Middle frontal gyrus (tissue), 1 donor: ENCODE results near the gene CHEK2.
A peak's percentile ranks its signal among the peaks of the same experiment; 100 is the strongest.
"Not testable (repeated sequence)": the region's sequence is repeated elsewhere in the genome, so short reads cannot be mapped to it uniquely, and the experiment has no call there.

Experiments used
- DNase-seq: peaks from one replicate; pipeline ENCODE4 v3.0.0-alpha.2; 2015; ENCODE audit warnings: low spot score; ENCODE audit errors: extremely low spot score

The CHEK2 gene

DNA sequence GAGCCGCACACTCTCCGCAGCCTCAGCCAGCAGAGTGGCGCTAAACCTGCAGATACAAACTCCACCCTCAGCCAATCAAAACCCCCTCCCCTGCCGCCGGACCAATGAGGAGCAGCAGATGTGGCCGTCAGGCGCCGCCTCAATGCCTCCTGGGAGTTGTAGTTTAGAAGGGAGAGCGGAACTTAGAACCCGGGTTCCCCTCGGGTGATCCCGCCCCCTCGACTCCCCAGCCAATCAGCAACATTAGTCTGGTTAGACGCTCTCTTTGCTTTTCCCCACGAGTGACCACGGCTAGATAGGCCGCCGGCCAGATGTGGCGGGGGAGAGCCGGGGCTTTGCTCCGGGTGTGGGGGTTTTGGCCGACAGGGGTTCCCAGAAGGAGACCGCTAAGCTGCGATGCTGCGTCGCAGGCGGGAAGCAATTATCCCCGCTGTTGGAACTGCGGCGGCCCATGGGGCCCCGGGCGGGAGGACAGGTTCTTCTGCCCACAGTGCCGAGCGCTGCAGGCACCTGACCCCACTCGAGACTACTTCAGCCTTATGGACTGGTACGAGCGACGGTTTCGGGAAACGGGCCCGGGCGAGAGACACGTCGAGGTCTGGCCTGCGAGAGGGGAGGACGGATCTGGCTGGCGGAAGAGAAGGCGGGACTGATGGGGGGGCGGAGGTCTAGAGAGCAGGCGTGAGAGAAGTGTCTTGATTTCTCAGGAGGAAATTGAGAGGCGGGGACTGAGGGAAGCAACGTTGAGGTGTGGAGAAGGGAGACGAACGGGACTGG is at the start of gene CHEK2, which contains the start of gene HSCB:
TSS of gene CHEK2 (minus strand) at position 36 of the 777 bp plus-strand sequence. CDS start 7,099 bp downstream, outside the sequence.
TSS of gene HSCB (plus strand) at position 255 of the 777 bp plus-strand sequence. CDS start at position 312, 57 bp downstream.
- peak; percentile 96 for DNase-seq

DNA sequence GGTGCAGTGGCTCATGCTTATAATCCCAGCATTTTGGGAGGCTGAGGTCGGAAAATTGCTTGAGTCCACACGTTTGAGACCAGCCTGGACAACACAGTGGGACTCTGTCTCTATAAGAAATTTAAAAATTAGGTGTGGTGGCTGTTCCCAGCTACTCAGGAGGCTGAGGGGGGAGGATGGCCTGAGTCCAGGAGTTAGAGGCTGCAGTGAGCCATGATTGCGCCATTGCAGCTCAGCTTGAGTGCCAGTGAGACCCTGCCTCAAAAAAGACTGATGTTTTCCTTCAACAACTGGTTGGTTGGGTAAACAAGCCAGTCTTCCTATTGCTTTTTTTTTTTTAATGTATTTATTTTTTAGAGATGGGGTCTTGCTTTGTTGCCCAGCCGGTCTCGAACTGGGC is 49.5 kb upstream of the CHEK2 start:
- DNase-seq: no peak

DNA sequence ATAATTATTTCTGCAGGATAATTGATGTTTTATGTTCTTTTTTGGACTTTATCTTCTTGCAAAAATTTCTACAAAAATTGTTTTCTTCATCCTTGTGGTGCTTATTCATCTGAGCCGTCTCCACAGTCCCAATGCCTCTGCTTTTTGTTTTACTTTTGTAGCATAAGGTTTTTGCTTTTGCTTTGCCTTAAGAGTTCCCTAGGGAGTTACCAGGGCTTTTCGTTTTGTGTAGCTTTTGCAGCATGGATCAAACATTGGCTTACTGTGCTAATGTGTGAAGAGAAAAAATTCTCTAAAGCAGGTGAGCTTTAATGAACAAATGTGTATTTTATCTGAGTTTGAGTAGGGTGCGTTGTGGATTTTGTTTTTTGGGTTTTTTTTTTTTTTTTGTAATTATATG is 47.0 kb upstream of the CHEK2 start:
- no peak for DNase-seq

DNA sequence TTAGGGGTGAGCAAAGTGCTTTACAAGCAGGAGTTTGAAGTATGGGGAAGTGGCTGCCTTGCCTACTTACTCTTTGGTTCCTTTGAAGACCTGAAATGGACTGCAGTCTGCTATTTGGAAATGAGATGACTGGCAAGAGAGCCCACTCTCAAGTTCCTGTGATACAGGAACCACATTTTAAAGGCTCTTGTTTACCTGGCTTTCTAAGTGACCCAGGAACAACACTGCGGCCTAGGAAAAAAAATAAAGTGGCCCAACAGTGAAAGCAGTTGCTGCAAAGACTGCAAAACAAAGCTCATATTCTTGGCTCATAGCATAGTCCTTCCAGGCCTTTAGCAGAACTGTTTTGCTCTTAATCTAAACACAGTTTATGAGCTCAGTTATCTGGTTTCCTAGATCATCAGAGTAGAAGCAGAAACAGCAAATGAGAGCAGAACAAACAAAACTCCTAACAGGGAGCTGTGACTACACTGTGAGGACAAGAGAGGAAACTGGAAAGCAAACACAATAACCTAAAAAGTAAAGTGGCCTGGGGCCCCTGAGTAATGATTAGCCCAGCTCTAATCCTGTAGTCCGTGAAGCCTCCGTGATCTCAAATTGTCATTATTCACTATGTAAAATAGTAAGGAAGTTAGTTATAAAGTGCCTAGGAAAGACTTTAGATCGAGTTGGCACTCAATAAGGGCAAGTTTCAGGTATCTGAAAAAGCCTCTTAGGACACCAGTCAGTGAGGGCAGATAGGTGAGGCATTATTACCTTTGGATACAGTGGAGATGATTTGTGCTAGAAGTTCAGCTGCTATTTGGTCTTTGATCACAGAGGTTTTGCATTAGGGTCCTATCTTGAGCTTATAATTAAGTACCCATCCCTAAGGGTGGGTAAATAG is 42.4 kb upstream of the CHEK2 start:
- DNase-seq: no peak

DNA sequence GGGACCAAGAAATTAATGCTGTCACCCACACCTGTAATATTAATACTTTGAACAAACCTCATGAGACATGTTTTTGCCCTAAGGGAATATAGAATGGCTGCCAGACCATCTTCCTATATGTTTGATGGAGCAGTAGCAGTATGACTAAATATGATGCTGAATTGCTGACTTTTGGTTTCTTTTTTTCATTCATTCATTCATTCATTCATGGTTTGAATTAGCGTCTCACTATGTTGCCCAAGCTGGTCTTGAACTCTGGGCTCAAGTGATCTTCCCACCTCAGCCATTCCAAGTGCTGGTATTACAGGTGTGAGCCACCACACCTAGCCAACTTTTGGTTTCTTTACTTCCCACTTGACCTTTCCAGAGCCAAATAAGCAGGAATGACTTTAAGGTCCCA is 38.7 kb upstream of the CHEK2 start:
- no peak for DNase-seq

DNA sequence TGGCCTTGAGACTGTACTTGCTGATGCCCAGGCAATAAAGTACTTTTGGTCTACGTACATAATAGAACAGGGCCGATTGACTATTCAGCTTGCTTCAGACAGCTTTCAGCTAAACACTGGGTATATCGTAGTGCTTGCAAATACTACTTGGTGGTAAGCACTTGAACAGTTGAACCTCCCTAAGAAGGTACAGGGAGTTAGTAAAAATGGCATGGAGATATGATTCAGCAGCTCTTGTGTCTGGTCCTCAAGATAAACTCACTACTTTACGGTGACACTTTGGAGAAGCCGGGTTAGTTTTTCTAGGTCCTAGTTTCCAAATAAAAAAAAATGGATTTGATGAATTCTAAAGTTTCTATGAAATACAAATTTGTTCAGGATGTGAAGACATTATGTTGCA is 38.2 kb upstream of the CHEK2 start:
- no peak for DNase-seq

DNA sequence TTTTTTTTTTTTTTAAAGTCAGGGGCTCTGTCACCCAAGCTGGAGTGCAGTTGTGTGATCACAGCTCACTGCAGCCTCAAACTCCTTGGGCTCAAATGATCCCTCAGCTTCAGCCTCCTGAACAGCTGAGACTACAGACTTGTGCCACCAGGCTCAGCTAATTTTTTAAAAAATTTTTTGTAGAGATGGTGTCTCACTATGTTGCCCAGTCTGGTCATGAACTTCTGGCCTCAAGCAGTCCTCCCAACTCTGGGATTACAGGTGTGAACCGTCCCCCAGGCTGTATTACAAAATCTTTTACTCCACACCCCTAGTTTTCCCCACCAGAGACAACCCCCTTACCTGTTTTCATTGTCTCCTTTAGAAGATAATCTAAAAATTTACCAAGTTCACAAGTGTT is 32.8 kb upstream of the CHEK2 start:
- DNase-seq: no peak

DNA sequence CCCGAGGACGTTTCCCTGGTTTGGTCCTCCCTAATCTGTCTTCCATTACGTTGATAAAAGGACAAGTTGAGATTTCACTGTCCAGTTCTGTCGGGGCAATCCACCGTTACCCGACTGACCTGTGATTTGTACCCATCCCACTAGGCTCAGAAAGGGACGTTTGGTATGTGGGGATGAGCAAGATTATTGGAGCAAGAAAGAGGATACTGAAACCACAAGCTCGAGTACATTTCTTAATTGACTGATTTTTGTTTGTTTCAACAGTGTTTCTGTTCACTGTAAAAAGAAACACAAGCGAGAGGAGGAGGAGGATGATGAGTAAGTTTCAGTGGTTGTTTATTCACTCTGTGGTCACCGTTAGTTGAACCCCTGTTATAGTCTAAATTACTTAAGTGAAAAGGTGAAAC is 31.8 kb upstream of the CHEK2 start:
- DNase-seq: no peak

DNA sequence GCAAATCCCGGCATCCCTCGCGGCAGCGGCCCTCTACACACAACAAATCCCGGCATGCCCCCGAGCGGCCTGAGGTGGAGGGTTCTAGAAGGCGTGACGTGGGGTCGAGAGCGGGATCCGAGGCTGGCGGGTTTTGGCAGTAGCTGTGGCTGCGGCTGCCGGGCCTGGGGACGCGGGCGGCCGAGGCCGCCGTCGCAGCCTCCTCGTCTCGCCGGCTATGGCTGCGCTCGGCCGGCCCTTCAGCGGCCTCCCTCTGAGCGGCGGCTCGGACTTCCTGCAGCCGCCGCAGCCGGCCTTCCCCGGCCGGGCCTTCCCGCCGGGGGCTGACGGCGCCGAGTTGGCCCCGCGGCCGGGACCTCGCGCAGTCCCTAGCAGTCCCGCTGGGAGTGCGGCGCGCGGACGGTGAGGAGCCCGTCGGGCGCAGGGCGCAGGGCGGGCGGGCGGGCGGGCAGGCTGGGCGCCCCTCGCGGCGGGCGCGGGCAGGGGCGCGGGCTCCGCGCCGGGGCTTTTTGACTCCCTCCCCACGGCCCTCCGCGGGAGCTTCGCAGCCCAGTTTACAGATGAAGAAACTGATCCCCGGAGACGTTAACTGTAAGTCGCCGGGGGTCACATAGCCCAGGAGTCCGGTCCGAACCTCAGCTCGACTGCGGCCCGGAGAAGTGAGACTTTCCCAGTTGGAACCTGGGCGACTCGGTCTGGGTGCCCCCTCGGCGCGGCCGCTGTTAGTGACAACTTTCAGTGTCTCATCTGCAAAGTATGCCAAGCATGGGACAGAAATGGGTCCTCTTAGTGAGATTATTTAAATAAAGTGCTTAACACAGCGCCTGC is 31.2 kb upstream of the CHEK2 start, which contains the start of gene CCDC117:
TSS of gene CCDC117 (plus strand) at position 63 of the 828 bp plus-strand sequence. CDS start at position 218, 155 bp downstream.
- peak; percentile 91 for DNase-seq

DNA sequence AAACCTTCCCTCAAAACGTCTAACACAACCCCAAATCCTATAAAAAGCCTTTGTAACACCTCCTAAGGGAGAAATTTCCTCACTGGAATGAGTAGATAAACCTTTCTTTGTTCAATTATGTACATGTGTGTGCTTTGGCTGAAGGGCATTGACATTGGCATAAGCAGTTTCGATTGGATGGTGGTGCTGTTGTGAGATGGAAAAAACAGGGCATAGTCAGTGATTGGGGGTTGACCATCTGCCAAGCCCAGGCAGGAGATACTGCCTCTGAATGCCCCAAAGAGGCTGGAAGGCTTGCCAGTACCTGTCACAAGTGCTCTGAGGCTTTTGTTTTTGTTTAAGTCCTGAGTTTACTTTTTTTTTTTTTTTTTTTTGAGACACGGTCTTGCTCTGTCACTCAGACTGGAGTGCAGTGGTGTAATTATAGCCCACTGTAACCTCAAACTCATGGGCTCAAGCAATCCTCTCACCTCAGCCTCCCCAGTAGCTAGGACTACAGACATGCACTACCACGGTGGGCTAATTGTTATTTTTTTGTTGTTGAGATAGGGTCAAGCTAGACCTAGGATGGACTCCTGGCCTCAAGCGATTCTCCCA is 29.7 kb upstream of the CHEK2 start:
- no peak for DNase-seq

DNA sequence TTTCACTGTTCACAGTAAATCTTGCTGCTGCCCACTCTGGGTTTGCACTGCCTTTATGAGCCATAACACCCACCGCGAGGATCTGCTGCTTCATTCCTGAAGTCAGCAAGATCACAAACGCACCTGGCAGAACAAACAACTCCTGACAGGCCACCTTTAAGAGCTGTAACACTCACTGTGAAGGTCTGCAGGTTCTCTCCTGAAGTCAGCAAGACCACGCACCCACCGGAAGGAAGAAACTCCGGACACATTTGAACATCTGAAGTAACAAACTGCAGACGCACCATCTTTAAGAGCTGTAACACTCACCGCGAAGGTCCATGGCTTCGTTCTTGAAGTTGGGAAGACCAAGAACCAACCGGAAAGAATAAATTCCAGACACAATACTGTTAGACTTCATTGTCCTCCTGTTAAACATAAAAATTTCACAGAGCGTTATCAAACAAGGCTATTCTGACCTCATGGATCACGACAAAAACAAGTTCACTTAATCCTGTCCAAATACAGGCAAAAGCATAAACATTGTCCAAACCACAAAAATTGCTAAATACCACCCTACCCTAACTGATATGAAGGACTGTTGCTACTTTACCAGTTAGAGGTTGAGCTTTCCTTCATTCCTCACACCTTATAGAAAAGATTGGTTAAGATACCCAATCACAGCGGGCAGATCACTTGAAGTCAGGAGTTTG is 27.9 kb upstream of the CHEK2 start:
- no peak for DNase-seq

DNA sequence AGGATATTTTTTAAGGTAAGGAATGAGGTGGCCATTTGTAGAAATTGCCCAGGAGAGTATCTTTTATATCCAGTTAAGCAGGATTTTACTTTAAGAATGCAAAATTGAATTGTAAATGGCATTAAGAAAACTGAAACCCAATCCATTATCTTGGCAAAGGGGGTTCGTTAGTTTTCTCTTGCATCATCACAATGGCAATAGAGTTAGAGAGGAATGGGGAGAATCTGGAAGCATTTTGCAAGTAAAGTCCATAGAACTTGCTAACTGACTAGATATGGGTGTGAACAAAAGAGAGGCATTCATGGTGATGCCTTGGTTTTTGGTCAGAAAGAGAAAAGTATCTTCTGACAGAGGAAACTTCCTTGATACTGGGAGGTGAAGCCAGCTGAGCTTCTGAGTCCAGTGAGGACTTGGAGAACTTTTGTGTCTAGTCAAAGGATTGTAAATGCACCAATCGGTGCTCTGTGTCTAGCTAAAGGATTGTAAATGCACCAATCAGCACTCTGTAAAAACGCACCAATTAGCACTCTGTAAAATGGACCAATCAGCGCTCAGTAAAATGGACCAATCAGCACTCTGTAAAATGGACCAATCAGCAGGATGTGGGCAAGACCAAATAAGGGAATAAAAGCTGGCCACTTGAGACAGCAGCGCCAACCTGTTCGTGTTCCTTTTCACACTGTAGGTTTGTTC is 27.2 kb upstream of the CHEK2 start:
- no peak for DNase-seq

DNA sequence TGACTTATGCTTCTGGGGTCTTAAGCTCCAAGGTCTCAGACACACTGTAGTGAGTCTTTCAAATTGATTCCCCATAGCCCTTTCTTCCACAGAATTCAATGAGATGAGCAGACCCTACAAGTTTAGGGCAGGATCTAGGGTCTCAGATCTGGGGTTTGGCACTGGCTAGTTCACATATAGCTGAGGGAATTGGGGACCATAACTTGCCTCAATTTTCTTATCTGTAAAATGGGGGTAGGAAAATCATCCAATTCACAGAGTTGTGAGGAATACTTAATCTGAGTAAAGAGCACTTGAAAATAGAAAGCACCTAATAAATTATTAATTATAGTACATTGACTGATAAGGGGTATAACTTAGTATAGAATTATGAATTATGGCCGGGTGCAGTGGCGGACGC is 25.0 kb upstream of the CHEK2 start:
- no peak for DNase-seq

DNA sequence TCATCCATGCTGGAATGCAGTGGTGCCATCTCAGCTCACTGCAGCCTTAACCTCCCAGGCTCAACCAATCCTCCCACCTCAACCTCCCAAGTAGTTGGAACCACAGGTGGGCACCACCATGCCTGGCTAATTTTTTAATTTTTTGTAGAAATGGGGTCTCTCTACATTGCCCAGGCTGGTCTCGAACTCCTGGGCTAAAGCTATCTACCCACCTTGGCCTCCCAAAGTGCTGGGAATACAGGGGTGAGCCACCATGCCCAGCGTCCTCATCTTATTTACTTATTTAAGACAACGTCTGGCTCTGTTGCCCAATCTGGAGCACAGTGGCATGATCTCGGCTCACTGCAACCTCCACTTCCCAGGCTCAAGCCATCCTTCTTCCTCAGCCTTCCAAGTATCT is 20.4 kb upstream of the CHEK2 start:
- not testable (repeated sequence) for DNase-seq

DNA sequence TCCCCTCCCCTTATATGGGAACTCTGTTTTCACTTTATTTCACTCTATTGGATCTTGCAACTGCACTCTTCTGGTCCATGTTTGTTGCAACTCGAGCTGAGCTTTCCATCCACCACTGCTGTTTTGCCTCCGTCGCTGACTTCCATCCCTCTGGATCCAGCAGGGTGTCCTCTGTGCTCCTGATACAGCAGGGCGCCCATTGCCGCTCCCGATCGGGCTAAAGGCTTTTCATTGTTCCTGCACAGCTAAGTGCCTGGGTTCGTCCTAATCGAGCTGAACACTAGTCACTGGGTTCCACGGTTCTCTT is 19.8 kb upstream of the CHEK2 start:
- DNase-seq: no peak

DNA sequence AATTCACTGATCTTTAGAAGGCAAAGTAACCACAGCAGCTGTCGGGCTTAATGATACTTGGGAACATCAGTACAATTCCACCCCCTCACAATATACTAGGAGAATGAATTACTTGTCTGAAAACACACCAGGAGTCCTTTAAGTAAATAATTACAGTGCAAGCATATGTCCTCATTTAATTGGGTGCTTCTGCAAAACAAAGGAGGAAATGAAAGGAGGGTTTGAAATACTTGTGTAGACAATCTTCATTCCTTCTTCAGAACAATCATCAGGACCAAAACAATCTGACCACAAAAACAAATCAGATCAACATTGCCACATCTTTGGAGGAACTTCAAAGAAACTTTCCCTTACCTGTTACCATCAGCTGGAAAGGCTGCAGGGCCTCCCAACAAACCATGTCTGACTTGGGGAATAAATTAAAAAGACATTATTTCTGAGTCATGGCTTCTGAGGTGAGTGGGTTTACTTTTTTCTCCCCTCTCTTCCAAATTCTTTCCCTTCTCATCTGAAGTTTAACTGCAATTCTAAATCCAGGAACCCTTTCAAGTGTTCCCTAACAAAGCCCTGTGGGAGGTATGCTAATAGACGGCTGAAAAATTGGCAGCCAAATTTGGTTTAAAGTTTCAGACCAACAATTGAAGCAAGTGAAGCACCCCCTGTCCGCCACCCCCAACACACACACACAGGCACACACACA is 18.4 kb upstream of the CHEK2 start:
- DNase-seq: no peak

DNA sequence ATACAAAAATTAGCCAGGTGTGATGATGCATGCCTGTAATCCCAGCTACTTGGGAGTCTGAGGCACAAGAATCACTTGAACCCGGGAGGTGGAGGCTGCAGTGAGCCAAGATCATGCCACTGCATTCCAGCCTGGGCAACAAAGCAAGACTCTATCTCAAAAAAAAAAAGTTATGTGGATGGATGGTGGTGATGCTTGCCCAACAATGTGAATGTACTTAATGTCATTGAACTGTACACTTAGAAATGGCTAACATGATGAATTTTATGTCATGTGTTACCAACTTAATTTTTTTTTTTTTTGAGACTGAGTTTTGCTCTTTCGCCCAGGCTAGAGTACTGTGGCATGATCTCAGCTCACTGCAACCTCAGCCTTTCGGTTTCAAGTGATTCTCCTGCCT is 12.9 kb upstream of the CHEK2 start:
- DNase-seq: not testable (repeated sequence)

DNA sequence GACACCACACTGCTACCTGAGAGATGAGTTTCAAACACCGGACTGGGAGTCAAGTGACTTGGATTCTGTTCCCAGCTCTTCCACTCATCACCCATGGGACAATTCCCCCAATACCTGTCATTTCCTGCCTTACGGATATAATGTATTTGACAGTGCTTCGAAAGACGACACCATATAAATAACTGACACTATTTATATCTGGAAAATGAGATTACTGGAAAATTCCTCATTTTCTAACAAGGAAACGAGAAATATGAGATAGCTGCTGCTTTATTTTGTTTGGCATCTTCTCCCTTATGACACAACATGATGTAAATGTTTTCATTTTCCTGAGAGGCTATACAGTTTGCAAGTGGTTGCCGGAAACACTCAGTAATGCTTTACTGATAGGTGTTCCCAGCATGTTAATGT is 8.9 kb upstream of the CHEK2 start:
- DNase-seq: no peak

DNA sequence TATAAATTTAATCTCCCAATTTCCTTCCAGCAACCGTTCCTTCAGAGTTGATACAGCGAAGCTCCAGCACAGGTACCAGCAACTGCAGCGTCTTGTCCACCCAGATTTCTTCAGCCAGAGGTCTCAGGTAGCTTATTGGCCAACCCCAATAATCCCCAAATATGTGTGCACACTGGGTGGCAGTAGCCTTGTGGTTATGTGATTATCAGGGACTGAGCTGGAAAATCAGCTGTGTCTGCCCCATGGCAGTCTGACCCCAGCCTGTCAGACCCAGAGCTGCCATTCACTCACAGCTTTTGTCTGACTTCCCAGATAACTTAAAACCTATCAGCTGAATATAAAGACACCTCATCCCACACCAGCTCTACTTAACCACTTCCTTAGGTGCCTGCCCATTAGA is 2.2 kb upstream of the CHEK2 start:
- DNase-seq: no peak
